ENCODE data around the gene SLC13A2. TPM values are rescaled to one million over a fixed set of nuclear protein-coding genes. Genes with fewer than 3 reads are reported as not detected.

SLC13A2 gene
- total RNA-seq, 1 donor from 2014 or later, result not detected

GRCh38 chr17:28469376-28469775 is 4.1 kb upstream of the SLC13A2 start:
- Histone ChIP-seq H4K20me1 (ENCODE audit: insufficient read depth, low read length) (no peaks in the 10 kb centered on the region), H3K4me1 (ENCODE audit: insufficient read depth, low read length) (no peaks in the 10 kb centered on the region), H3K9ac (ENCODE audit: low read length) (no peak overlapping the region), H3K4me3 (ENCODE audit: insufficient read depth, low read depth, low read length) (no peak overlapping the region), H3K36me3 (ENCODE audit: insufficient read depth, low read length) (no peaks in the 10 kb centered on the region), H3K27me3 (ENCODE audit: insufficient read depth, low read length) (peaks cover 43% of the 10 kb centered on the region), H3K27ac (ENCODE audit: low read depth, low read length) (no peak overlapping the region), H3K9me3 (ENCODE audit: insufficient read depth, low read depth, low read length) (no peaks in the 10 kb centered on the region), H2AFZ (ENCODE audit: low read depth, low read length) (no peak overlapping the region), H3K4me2 (ENCODE audit: low read length) (no peak overlapping the region), H3K79me2 (ENCODE audit: insufficient read depth, low read length) (no peaks in the 10 kb centered on the region)
- Mint-ChIP-seq H3K27me3 (ENCODE audit: low read depth, unreplicated experiment) (peaks cover 63% of the 10 kb centered on the region), H3K9me3 (ENCODE audit: unreplicated experiment) (peaks cover 2% of the 10 kb centered on the region), H3K36me3 (ENCODE audit: low read depth, unreplicated experiment) (peaks cover 3% of the 10 kb centered on the region), H3K27ac (ENCODE audit: unreplicated experiment) (no peak overlapping the region), H3K4me1 (ENCODE audit: low read depth, unreplicated experiment) (peaks cover 25% of the 10 kb centered on the region), H3K4me3 (ENCODE audit: unreplicated experiment) (no peak overlapping the region)
- FAIRE-seq, result no peak
- no peak for DNase-seq (ENCODE audit: low read depth)
- TF ChIP-seq EZH2 (IDR thresholded peaks at IDR 0.05; ENCODE audit: insufficient read depth, low read length) (no peak), CTCF (IDR thresholded peaks at IDR 0.05; ENCODE audit: insufficient read depth, low read depth, low read length) (no peak)

- no peak overlapping the region for H3K4me3 ChIP-seq (ENCODE audit: insufficient read depth, low read depth, low read length)
- TF ChIP-seq EZH2 (IDR thresholded peaks at IDR 0.05; ENCODE audit: insufficient read depth, low read length), result no peak
- no peak for TF ChIP-seq CTCF (IDR thresholded peaks at IDR 0.05; ENCODE audit: insufficient read depth, low read depth, low read length)
- Mint-ChIP-seq H3K4me1 (ENCODE audit: low read depth, unreplicated experiment) (peaks cover 28% of the 10 kb centered on the region), H3K27ac (ENCODE audit: unreplicated experiment) (no peak overlapping the region), H3K4me3 (ENCODE audit: unreplicated experiment) (no peak overlapping the region), H3K27me3 (ENCODE audit: low read depth, unreplicated experiment) (peaks cover 62% of the 10 kb centered on the region), H3K36me3 (ENCODE audit: low read depth, unreplicated experiment) (peaks cover 3% of the 10 kb centered on the region), H3K9me3 (ENCODE audit: unreplicated experiment) (peaks cover 2% of the 10 kb centered on the region)
- no peak overlapping the region for H3K27ac ChIP-seq (ENCODE audit: low read depth, low read length)
- no peaks in the 10 kb centered on the region for H3K4me1 ChIP-seq (ENCODE audit: insufficient read depth, low read length)
- H3K36me3 ChIP-seq (ENCODE audit: insufficient read depth, low read length), result no peaks in the 10 kb centered on the region
- H3K9me3 ChIP-seq (ENCODE audit: insufficient read depth, low read depth, low read length), result no peaks in the 10 kb centered on the region
- H3K9ac ChIP-seq (ENCODE audit: low read length), result no peak overlapping the region
- H3K27me3 ChIP-seq (ENCODE audit: insufficient read depth, low read length), result peaks cover 40% of the 10 kb centered on the region
- FAIRE-seq, result no peak
- DNase-seq (ENCODE audit: low read depth), result no peak
- H3K4me2 ChIP-seq (ENCODE audit: low read length), result no peak overlapping the region
- H3K79me2 ChIP-seq (ENCODE audit: insufficient read depth, low read length), result no peaks in the 10 kb centered on the region
- H4K20me1 ChIP-seq (ENCODE audit: insufficient read depth, low read length), result no peaks in the 10 kb centered on the region
- H2AFZ ChIP-seq (ENCODE audit: low read depth, low read length), result no peak overlapping the region
These were observed 3.1 kb upstream of the SLC13A2 start for GRCh38 chr17:28470266-28470913.

GRCh38 chr17:28470914-28471366 is 2.5 kb upstream of the SLC13A2 start:
- H3K9me3 Mint-ChIP-seq (ENCODE audit: unreplicated experiment), result peaks cover 2% of the 10 kb centered on the region
- DNase-seq (ENCODE audit: low read depth), result no peak

More at GRCh38 chr17:28470914-28471366, 2.5 kb upstream of the SLC13A2 start:
- Histone ChIP-seq H3K27me3 (ENCODE audit: insufficient read depth, low read length) (peaks cover 40% of the 10 kb centered on the region), H3K4me1 (ENCODE audit: insufficient read depth, low read length) (no peaks in the 10 kb centered on the region), H3K36me3 (ENCODE audit: insufficient read depth, low read length) (no peaks in the 10 kb centered on the region), H3K9me3 (ENCODE audit: insufficient read depth, low read depth, low read length) (no peaks in the 10 kb centered on the region), H3K27ac (ENCODE audit: low read depth, low read length) (no peak overlapping the region), H3K4me2 (ENCODE audit: low read length) (no peak overlapping the region), H3K4me3 (ENCODE audit: insufficient read depth, low read depth, low read length) (no peak overlapping the region), H3K79me2 (ENCODE audit: insufficient read depth, low read length) (no peaks in the 10 kb centered on the region), H2AFZ (ENCODE audit: low read depth, low read length) (no peak overlapping the region), H4K20me1 (ENCODE audit: insufficient read depth, low read length) (no peaks in the 10 kb centered on the region), H3K9ac (ENCODE audit: low read length) (no peak overlapping the region)
- peaks cover 3% of the 10 kb centered on the region for H3K36me3 Mint-ChIP-seq (ENCODE audit: low read depth, unreplicated experiment)
- TF ChIP-seq EZH2 (IDR thresholded peaks at IDR 0.05; ENCODE audit: insufficient read depth, low read length), result no peak
- TF ChIP-seq CTCF (IDR thresholded peaks at IDR 0.05; ENCODE audit: insufficient read depth, low read depth, low read length), result no peak
- H3K4me1 Mint-ChIP-seq (ENCODE audit: low read depth, unreplicated experiment), result peaks cover 30% of the 10 kb centered on the region
- no peak for FAIRE-seq
- H3K27ac Mint-ChIP-seq (ENCODE audit: unreplicated experiment), result no peak overlapping the region
- no peak overlapping the region for H3K4me3 Mint-ChIP-seq (ENCODE audit: unreplicated experiment)
- peaks cover 58% of the 10 kb centered on the region for H3K27me3 Mint-ChIP-seq (ENCODE audit: low read depth, unreplicated experiment)

Data from astrocyte (in vitro differentiated cells and primary cell).